Thyroid gland (tissue), 4 donors: ENCODE measurements around the gene BCL2L1. TPM values are rescaled to one million over a fixed set of nuclear protein-coding genes. Genes with fewer than 3 reads are reported as not detected.

Experiments used
- DNase-seq, 2 donors: peaks; one replicate each; pipeline ENCODE4 v3.0.0-alpha.2; 2019
- H3K27ac ChIP-seq, 3 donors: fragments of 200-600 bp; sonication (generic); 1 replicate in 2 of 3; 2 replicates in 1 of 3; pipeline ENCODE4 v1.5.1; 2016 to 2019; ENCODE audit warnings: mild to moderate bottlenecking in 1 of 3, moderate library complexity in 1 of 3
- H3K27me3 ChIP-seq: fragments of 200-600 bp; sonication (generic); one replicate; pipeline ENCODE4 v1.5.1; 2019
- H3K36me3 ChIP-seq, 2 donors: fragments of 200-600 bp; sonication (generic); one replicate each; pipeline ENCODE4 v1.5.1; 2016 to 2019
- H3K4me1 ChIP-seq, 2 donors: fragments of 200-600 bp; sonication (generic); one replicate each; pipeline ENCODE4 v1.5.1; 2017 to 2019
- H3K4me3 ChIP-seq, 3 donors: fragments of 200-600 bp; sonication (generic); replicated peaks in 1 of 3; 1 replicate in 2 of 3; 2 replicates in 1 of 3; pipeline ENCODE4 v1.5.1; 2016; ENCODE audit warnings: mild to moderate bottlenecking in 1 of 3
- H3K9me3 ChIP-seq: fragments of 200-600 bp; sonication (generic); one replicate; pipeline ENCODE4 v1.5.1; 2017
- POLR2A ChIP-seq, 2 donors: fragments of 450-650 bp; IDR thresholded peaks; one replicate each; pipeline ENCODE4 v1.6.1; 2017; ENCODE audit warnings: antibody characterized with exemption in 2 of 2, mild to moderate bottlenecking in 2 of 2, moderate library complexity in 1 of 2
- WGBS, 2 donors: methylation state at CpG; one replicate each; pipeline ENCODE4 v1.1.5; 2017; 5-methylcytosine and 5-hydroxymethylcytosine counted together
- intact Hi-C: fragments of 100-400 bp; cut with DNase I; formaldehyde crosslinking; loops from one replicate; pipeline ENCODE4 v1.15.1; 2023
- total RNA-seq, 4 donors: library from RNA; depleted of rRNA; stranded (reverse); fragments of >200 nt; gene quantifications; one replicate each; pipeline ENCODE4 v1.2.3, GENCODE V29; 2016
- TF ChIP-seq, protein P1 (sequence below), 6 experiments: fragments of 200-600 bp in 3 of 6; fragments of 450-650 bp in 3 of 6; sonication (generic) in 3 of 6; IDR thresholded peaks; one replicate each; pipeline ENCODE4 v1.5.1; 2016 to 2019; ENCODE audit warnings: antibody characterized with exemption in 6 of 6, mild to moderate bottlenecking in 2 of 6, inconsistent platforms in 1 of 6, moderate library complexity in 1 of 6

Gene BCL2L1
- total RNA-seq, 4 donors from 2014 or later, result 110 to 154 (median 125) TPM

DNA sequence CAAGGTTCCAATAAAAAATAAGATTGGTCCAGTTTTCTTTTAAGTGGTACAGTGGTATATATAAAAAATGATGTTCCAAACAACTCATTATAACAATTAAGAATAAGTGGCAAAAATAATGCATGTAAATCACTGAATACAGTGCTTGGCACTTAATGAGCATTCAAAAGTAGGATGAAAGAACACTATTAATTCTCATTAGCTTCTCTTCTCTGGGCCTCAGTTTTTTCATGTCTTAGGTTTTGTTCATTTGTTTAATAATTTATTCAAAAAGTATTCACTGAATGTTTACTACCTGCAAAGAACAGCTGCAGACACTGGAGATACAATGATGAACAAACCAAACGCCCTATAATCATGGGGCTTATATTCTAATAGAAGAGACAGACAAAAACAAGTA, 21.1 kb downstream of the BCL2L1 start:
- no peaks in the 10 kb centered on the region for H3K27me3 ChIP-seq
- intact Hi-C loops, result no loop called here
- 89 to 90% methylated on average over 1 of the region's 1 CpG for WGBS, 2 donors
- no peak overlapping the region for H3K4me3 ChIP-seq
- no peak for DNase-seq
- TF ChIP-seq, protein P1, sequence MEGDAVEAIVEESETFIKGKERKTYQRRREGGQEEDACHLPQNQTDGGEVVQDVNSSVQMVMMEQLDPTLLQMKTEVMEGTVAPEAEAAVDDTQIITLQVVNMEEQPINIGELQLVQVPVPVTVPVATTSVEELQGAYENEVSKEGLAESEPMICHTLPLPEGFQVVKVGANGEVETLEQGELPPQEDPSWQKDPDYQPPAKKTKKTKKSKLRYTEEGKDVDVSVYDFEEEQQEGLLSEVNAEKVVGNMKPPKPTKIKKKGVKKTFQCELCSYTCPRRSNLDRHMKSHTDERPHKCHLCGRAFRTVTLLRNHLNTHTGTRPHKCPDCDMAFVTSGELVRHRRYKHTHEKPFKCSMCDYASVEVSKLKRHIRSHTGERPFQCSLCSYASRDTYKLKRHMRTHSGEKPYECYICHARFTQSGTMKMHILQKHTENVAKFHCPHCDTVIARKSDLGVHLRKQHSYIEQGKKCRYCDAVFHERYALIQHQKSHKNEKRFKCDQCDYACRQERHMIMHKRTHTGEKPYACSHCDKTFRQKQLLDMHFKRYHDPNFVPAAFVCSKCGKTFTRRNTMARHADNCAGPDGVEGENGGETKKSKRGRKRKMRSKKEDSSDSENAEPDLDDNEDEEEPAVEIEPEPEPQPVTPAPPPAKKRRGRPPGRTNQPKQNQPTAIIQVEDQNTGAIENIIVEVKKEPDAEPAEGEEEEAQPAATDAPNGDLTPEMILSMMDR (IDR thresholded peaks at IDR 0.05), result no peak
- TF ChIP-seq POLR2A (IDR thresholded peaks at IDR 0.05), result no peak
- peaks cover under 1 to 4% of the 10 kb centered on the region in 2 donors for H3K36me3 ChIP-seq
- H3K27ac ChIP-seq, result peak overlapping the region; percentile 17 to 89 (median 52)
- peaks cover 70 to 86% of the 10 kb centered on the region in 2 donors for H3K4me1 ChIP-seq
- no peaks in the 10 kb centered on the region for H3K9me3 ChIP-seq

- Histone ChIP-seq H3K36me3 (peaks cover 0 to 4% of the 10 kb centered on the region in 2 donors), H3K4me1 (peaks cover 67 to 86% of the 10 kb centered on the region in 2 donors), H3K27ac (peak overlapping the region; percentile 71 to 90 (median 89)), H3K9me3 (no peaks in the 10 kb centered on the region), H3K4me3 (no peak overlapping the region), H3K27me3 (no peaks in the 10 kb centered on the region)
- no peak for DNase-seq
- intact Hi-C loops, result no loop called here
- WGBS, 2 donors, result 85 to 92% methylated on average over 5 of the region's 5 CpGs
- TF ChIP-seq POLR2A (IDR thresholded peaks at IDR 0.05), result no peak
- TF ChIP-seq, protein P1 (IDR thresholded peaks at IDR 0.05), result no peak
These were observed 21.9 kb downstream of the BCL2L1 start for GRCh38 chr20:31700747-31701146.

DNA sequence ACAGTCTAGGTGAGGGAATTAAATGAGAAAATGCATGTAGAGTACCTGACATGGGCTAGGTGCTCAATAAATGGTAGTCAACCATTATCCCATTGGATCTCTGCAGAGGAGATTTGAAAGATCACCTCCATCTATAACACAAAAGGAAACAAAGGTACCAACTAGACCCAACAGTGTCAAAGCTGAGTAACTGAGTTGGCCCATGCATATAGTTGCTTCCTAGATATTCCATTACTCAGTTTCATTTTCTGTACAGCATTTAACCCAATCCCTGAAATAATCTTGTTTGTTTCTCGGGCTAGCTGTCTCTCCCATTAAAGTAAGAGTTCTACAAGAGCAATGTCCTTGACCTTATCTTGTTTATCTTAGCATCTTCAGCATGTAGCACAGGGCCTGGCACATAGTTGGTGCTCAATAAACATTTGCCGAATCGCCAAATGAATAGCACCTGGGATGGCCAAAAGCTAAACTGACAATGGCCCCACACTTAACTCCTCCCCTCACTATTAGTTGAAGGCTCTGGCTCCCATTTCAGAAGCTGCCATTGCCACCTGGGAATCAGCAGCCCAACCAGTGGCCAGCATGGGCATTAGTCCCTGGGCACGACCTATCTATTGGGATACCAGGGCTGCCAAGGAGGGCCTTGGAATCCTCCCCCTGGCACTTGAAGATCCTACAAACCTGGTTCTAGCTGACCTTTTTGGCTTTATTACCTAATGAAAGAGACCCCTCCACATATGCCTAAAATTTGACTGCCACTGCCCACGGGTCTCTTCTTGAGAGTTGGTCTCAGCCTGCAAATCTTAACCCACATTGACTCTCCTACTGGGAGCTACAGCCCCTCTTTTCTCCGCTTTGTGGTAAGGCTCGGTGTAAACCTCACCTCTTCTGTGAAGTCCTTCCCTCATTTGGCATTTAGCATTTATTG, 22.6 kb downstream of the BCL2L1 start:
- DNase-seq, result no peak
- Histone ChIP-seq H3K9me3 (no peaks in the 10 kb centered on the region), H3K27ac (peak overlapping the region; percentile 71 to 90 (median 89)), H3K4me3 (no peak overlapping the region), H3K4me1 (peaks cover 63 to 86% of the 10 kb centered on the region in 2 donors), H3K36me3 (no peaks in the 10 kb centered on the region), H3K27me3 (no peaks in the 10 kb centered on the region)
- TF ChIP-seq, protein P1 (IDR thresholded peaks at IDR 0.05), result no peak
- no peak for TF ChIP-seq POLR2A (IDR thresholded peaks at IDR 0.05)
- 82 to 88% methylated on average over 7 of the region's 7 CpGs for WGBS, 2 donors
- intact Hi-C loops, result no loop called here

DNA sequence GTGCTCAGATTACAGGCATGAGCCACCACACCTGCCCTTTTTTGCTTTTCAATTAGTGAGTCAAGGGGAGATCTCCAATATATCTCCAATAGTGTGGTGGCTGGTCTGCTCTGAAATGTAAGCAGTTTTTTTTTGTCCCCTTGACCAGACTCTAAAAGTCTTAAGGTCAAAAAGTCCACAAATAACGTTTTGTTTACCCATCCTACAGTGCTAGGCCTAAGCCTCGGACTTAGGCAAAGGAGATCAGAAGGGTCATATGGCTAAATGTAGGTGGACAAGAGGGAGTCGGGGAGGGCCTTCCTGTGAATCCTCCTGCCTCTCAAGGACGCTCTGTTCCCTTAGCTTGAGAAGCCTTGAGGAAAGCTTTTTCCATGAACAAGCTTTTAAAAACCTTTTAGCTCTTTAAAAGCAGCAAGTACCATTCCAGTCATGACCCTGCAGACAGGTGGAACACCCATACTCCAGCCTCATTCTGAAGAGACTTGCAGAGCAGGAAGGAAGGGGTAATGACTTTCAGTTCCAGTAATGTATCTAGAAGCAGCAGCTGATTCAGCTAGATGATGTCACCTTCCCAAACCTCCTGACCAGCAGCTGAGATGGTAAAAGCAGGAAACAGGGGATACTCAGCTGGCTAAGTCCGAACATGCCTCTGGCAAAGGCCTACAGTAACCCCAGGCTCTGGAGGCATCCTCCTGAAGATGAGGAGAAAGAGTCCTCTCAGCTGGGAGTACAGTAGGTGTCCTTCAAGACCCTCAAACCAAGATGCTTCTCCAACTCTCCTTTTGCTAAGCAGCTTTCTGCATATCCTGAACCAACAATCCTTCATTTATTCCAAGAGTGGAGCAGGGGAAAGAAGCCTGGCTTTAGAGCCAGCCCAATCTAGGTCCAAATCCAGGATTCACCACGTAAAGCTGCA, 23.6 kb downstream of the BCL2L1 start:
- intact Hi-C loops, result no loop called here
- TF ChIP-seq, protein P1 (IDR thresholded peaks at IDR 0.05), result no peak
- TF ChIP-seq POLR2A (IDR thresholded peaks at IDR 0.05), result peak in 1 of 2 donors; percentile 46
- peak overlapping the region; percentile 71 to 90 (median 89) for H3K27ac ChIP-seq

More for the DNA sequence above, 23.6 kb downstream of the BCL2L1 start:
- Histone ChIP-seq H3K4me3 (no peak overlapping the region), H3K27me3 (no peaks in the 10 kb centered on the region), H3K36me3 (no peaks in the 10 kb centered on the region), H3K9me3 (no peaks in the 10 kb centered on the region), H3K4me1 (peaks cover 58 to 86% of the 10 kb centered on the region in 2 donors)
- peak; percentile 69 to 74 for DNase-seq
- WGBS, 2 donors, result 40 to 43% methylated on average over 6 of the region's 6 CpGs
